Activated CD4-positive, alpha-beta T cell treated with anti-CD3 and anti-CD28 coated beads, Interleukin-2, amount 10 ng/mL, durations not matched to agents 7 days and 5 days (primary cell): ENCODE results near the gene OSBPL10. TPM values are rescaled to one million over a fixed set of nuclear protein-coding genes. Genes with fewer than 3 reads are reported as not detected.

ENCODE experiments used
- CTCF ChIA-PET: fragments of 350-600 bp; sonication (Branson Sonifier 250); formaldehyde crosslinking; loops from one replicate; lab custom pipeline; 2021; ENCODE audit warnings: antibody characterized with exemption; lab: Charles Lee
- POLR2A ChIA-PET: fragments of 350-600 bp; sonication (Branson Sonifier 250); formaldehyde crosslinking; loops from one replicate; lab custom pipeline; 2021; ENCODE audit warnings: antibody characterized with exemption; lab: Charles Lee
- DNase-seq: peaks from one replicate; pipeline ENCODE4 v3.0.0-alpha.2; 2020
- H3K27ac Mint-ChIP-seq: one replicate; pipeline ENCODE4 v1.8.0; 2021; ENCODE audit warnings: mild to moderate bottlenecking, moderate library complexity, mixed read lengths
- H3K27me3 Mint-ChIP-seq: one replicate; pipeline ENCODE4 v1.8.0; 2021; ENCODE audit warnings: mixed read lengths
- H3K36me3 Mint-ChIP-seq: one replicate; pipeline ENCODE4 v1.8.0; 2021; ENCODE audit warnings: low read depth, mixed read lengths
- H3K4me1 Mint-ChIP-seq: one replicate; pipeline ENCODE4 v1.8.0; 2021; ENCODE audit warnings: mixed read lengths
- H3K4me3 Mint-ChIP-seq: one replicate; pipeline ENCODE4 v1.8.0; 2021; ENCODE audit warnings: mild to moderate bottlenecking, moderate library complexity, mixed read lengths
- H3K9me3 Mint-ChIP-seq: one replicate; pipeline ENCODE4 v1.8.0; 2021; ENCODE audit warnings: mixed read lengths
- total RNA-seq, 2 experiments: library from RNA; stranded (reverse); gene quantifications; one replicate each; pipeline ENCODE4 v1.2.3, GENCODE V29; 2021

The OSBPL10 gene
- total RNA-seq, 2 experiments from 2014 or later, result 0.89 to 1.1 TPM

DNA sequence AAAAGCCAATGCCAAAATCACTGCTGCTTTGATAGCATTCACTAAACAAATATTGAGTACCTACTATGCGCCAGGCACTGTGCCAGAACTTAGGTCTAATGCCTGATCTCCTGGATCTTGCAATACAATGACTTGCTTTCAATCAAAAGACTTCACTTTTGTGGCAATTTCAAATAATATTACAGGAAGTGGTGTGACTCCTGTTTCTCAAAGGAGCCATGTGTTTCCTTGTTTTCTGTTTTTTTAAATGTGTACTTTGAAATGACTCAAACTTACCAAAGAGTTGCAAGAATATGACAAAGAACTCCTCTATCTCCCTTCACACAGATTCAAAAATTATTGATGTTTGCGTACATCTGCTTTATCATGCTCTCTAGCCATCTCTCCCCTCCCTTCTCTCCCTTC is 18.3 kb downstream of the OSBPL10 start:
- no peak for DNase-seq
- ChIA-PET POLR2A (no interaction called here), CTCF (no interaction called here)
- H3K4me1 Mint-ChIP-seq, result peaks cover 14% of the 10 kb centered on the region
- peaks cover 5% of the 10 kb centered on the region for H3K27me3 Mint-ChIP-seq
- no peaks in the 10 kb centered on the region for H3K36me3 Mint-ChIP-seq
- H3K9me3 Mint-ChIP-seq, result no peaks in the 10 kb centered on the region
- H3K4me3 Mint-ChIP-seq, result no peak overlapping the region
- H3K27ac Mint-ChIP-seq, result no peak overlapping the region

DNA sequence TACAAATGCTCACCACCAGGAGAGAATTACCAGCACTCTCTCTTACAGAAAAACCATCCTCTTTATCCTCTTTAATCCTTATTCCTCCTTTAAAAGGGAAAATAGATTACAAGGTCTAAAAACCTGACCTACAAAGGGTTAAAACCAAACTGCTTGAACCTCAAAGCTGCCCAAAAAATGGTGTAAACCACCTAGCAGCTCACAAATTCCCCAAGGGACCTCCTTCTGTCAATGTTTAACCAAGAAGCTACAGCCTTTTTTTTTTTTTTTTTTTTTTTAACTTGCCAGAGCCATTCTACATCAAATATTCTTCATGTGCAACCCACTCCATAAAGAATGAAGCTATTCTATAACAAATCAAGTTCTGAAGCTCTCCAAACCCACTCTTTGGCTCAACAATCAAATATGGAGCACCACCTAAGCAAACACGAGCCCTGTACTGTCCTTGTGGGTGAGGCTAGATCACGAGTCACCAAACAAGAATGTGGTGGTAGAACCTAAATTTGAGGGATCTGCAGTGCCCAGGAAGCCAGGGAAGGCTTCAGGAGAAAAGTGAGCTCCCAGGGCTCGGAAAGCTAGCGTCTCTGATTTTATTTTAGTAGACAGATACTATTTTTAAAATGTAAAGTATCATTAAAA is 20.1 kb downstream of the OSBPL10 start:
- CTCF ChIA-PET, result interaction anchor here (0.6 to 1.1 kb wide), 6 partner anchors 20 to 782 kb away, joined by 3 to 4 read pairs (median 3); no protein-coding TSS in a partner anchor
- H3K27me3 Mint-ChIP-seq, result peaks cover 5% of the 10 kb centered on the region
- no peak for DNase-seq

DNA sequence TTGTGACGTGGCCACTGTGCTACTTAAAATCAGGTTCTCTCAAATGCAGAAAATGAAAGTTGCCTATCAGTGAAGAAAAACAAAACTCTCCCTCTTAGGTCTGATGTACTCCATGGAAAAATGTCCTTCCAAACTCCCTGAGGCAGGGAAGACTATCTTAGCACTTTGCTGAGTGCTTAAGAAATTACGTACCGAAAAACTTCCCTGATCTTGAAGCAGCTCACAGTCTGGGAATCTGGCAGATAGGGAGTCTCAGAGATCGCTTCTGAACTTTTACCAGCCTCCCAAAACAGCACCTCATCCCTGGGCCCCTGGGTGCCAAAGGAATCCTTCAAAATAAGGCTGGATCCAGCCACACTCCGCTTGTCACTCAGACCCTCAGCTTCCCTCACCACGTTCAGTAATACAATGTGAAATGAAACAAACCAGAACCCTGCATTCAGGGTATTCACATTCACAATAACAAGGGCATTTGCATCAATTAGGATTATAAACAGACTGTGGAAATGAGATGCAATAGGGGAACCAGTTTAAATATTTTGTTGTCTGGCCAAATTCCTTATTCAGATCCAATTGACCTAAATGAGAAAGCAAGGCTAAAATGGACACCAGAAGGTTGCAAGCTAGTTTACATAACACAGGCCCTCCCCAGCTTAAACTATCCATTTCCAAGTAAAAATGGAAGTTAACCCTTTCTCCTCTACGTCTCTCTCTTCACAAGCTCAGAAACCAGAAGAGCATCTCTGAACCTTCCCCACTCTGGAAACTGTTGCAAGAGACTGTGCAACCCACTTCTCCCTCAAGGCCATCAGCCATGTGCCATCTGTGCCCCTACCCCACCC is 20.9 kb downstream of the OSBPL10 start:
- H3K4me3 Mint-ChIP-seq, result no peak overlapping the region
- ChIA-PET POLR2A (no interaction called here), CTCF (interaction anchor here (0.6 to 1.1 kb wide), 4 partner anchors 19 to 782 kb away, joined by 3 read pairs; no protein-coding TSS in a partner anchor)
- peaks cover 14% of the 10 kb centered on the region for H3K4me1 Mint-ChIP-seq
- H3K27ac Mint-ChIP-seq, result no peak overlapping the region
- H3K27me3 Mint-ChIP-seq, result peaks cover 5% of the 10 kb centered on the region
- H3K36me3 Mint-ChIP-seq, result no peaks in the 10 kb centered on the region
- DNase-seq, result no peak
- peaks cover 4% of the 10 kb centered on the region for H3K9me3 Mint-ChIP-seq

More for the DNA sequence above, 20.1 kb downstream of the OSBPL10 start:
- peaks cover 14% of the 10 kb centered on the region for H3K4me1 Mint-ChIP-seq
- no peaks in the 10 kb centered on the region for H3K9me3 Mint-ChIP-seq
- POLR2A ChIA-PET, result no interaction called here
- H3K36me3 Mint-ChIP-seq, result no peaks in the 10 kb centered on the region
- H3K27ac Mint-ChIP-seq, result no peak overlapping the region
- H3K4me3 Mint-ChIP-seq, result no peak overlapping the region

DNA sequence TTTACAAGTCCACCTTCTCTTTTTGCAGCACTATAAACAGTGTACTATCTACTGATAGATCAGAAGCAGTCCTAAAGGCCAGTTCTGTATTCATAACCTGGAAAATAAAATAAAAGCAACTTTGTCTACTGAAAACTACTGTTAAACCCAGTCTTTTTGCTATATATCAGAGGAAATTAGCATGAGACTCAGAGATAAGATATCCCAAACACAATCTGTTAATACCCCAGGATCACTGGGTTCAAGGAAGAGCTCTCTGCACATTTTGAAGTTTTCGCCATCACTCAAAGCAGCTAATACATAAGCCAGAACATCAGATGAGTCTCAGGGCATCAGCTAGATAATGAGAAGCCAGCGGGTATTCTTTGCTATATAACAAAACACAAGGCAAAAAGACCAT is 21.8 kb downstream of the OSBPL10 start:
- H3K4me3 Mint-ChIP-seq, result no peak overlapping the region
- ChIA-PET CTCF (no interaction called here), POLR2A (no interaction called here)
- no peak for DNase-seq
- H3K27ac Mint-ChIP-seq, result no peak overlapping the region
- H3K36me3 Mint-ChIP-seq, result no peaks in the 10 kb centered on the region
- peaks cover 3% of the 10 kb centered on the region for H3K27me3 Mint-ChIP-seq
- H3K4me1 Mint-ChIP-seq, result peaks cover 14% of the 10 kb centered on the region
- H3K9me3 Mint-ChIP-seq, result peaks cover 7% of the 10 kb centered on the region

DNA sequence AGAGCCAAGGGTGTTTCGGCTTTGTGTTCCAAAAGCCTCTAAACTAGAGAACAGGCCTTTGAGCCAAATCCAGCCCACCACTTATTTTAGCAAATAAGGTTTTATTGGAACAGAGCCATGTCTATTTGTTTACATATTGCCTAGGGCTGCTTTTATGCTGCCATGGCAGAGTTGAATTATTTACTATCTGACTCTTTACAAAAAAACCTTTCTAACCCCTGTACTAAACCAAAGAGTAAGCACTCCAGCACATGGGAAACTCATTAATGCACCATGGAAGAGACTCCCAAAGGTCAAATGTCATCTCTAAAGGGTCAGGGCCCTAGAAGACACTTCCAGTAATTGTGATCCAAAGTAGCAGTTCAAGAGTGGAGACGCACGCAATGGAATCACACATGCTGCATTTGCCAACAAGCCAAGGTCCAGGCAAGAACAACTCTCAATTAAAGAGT is 22.3 kb downstream of the OSBPL10 start:
- no peaks in the 10 kb centered on the region for H3K36me3 Mint-ChIP-seq
- H3K9me3 Mint-ChIP-seq, result peaks cover 7% of the 10 kb centered on the region
- POLR2A ChIA-PET, result no interaction called here
- peaks cover under 1% of the 10 kb centered on the region for H3K27me3 Mint-ChIP-seq
- no peak for DNase-seq
- no peak overlapping the region for H3K4me3 Mint-ChIP-seq
- CTCF ChIA-PET, result no interaction called here
- peaks cover 14% of the 10 kb centered on the region for H3K4me1 Mint-ChIP-seq
- no peak overlapping the region for H3K27ac Mint-ChIP-seq

DNA sequence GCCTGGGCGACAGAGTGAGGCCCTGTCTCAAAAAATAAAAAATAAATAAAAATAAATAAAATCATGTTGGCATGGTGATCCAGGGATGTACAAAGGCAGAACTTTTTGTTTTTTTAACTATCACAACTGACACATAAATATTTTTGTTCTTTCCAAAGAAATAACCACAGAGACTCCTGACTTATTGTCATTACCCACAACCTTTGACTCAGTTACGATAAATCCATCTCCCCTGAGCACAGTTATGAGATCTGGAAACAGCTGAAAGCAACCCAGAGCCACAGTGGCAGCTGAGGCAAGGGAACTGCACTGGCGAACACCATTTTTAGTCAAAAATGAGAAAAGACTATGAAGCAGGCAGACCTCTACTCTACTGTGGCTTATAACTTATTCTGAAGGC is 24.0 kb downstream of the OSBPL10 start:
- ChIA-PET CTCF (no interaction called here), POLR2A (no interaction called here)
- no peak for DNase-seq
- Mint-ChIP-seq H3K27me3 (peaks cover 5% of the 10 kb centered on the region), H3K36me3 (no peaks in the 10 kb centered on the region), H3K4me1 (peaks cover 11% of the 10 kb centered on the region), H3K4me3 (no peak overlapping the region), H3K27ac (no peak overlapping the region), H3K9me3 (peaks cover 7% of the 10 kb centered on the region)

DNA sequence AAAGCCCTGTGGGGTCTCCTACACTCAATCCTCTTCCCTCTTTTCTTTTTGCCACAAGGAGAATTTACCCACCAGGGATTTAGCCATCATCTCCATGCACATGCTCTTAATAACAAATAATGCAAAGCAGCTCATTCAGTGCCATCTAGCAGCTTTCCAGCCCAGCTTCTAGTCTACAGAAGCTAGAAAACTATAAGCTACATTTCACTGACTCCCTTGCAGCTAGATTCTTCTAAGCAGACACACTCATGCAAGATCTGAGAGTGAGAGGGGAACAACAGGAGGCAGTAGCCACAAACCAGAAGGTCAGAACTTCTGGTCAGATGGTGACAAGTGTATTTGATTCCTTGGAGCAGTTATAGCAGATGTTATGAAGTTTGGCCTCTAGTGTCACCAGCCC is 25.5 kb downstream of the OSBPL10 start:
- no peak overlapping the region for H3K4me3 Mint-ChIP-seq
- peaks cover 7% of the 10 kb centered on the region for H3K9me3 Mint-ChIP-seq
- peaks cover 10% of the 10 kb centered on the region for H3K27me3 Mint-ChIP-seq
- CTCF ChIA-PET, result no interaction called here
- H3K36me3 Mint-ChIP-seq, result no peaks in the 10 kb centered on the region
- H3K4me1 Mint-ChIP-seq, result peaks cover 6% of the 10 kb centered on the region
- POLR2A ChIA-PET, result no interaction called here
- H3K27ac Mint-ChIP-seq, result no peak overlapping the region
- no peak for DNase-seq

DNA sequence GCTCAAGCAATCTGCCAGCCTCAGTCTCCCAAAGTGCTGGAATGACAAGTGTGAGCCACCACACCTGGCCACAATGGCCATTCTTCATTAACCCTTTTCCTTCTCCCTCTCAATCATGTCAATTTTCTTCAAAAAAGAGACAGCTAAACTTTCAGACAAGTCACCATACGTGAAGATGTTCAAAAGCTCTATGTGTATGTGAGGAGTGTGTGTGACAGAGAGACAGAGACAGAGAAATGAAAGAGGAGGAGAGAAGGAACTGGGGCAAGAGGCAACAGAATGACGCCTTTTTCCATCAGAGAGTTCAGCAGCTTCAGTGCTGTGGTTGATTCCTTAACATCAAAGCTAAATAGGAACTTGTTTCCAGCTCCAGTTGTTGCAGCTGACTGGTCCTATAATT is 27.4 kb downstream of the OSBPL10 start:
- peaks cover 15% of the 10 kb centered on the region for H3K27me3 Mint-ChIP-seq
- no peak overlapping the region for H3K27ac Mint-ChIP-seq
- H3K36me3 Mint-ChIP-seq, result peaks cover 2% of the 10 kb centered on the region
- peaks cover 7% of the 10 kb centered on the region for H3K9me3 Mint-ChIP-seq
- H3K4me3 Mint-ChIP-seq, result no peak overlapping the region
- peaks cover 4% of the 10 kb centered on the region for H3K4me1 Mint-ChIP-seq
- CTCF ChIA-PET, result no interaction called here
- no peak for DNase-seq
- POLR2A ChIA-PET, result no interaction called here

DNA sequence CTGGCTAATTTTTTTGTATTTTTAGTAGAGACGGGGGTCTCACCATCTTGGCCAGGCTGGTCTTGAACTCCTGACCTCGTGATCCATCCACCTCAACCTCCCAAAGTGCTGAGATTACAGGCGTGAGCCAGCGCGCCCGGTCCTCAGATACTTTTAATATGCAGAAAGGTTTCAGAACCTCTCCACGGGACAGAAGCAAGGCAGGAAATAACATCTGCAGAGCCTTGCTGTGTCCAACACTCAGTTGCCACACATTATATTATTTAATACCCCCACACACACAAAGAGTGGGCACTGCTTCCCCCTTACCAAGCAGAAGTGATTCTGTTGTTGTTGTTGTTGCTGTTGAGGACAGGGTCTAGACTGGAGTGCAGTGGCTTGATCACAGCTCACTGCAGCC is 28.0 kb downstream of the OSBPL10 start:
- H3K4me3 Mint-ChIP-seq, result no peak overlapping the region
- ChIA-PET POLR2A (no interaction called here), CTCF (no interaction called here)
- H3K4me1 Mint-ChIP-seq, result peaks cover 4% of the 10 kb centered on the region
- H3K36me3 Mint-ChIP-seq, result peaks cover 2% of the 10 kb centered on the region
- DNase-seq, result no peak
- H3K27me3 Mint-ChIP-seq, result peaks cover 15% of the 10 kb centered on the region
- no peak overlapping the region for H3K27ac Mint-ChIP-seq
- H3K9me3 Mint-ChIP-seq, result peaks cover 7% of the 10 kb centered on the region

DNA sequence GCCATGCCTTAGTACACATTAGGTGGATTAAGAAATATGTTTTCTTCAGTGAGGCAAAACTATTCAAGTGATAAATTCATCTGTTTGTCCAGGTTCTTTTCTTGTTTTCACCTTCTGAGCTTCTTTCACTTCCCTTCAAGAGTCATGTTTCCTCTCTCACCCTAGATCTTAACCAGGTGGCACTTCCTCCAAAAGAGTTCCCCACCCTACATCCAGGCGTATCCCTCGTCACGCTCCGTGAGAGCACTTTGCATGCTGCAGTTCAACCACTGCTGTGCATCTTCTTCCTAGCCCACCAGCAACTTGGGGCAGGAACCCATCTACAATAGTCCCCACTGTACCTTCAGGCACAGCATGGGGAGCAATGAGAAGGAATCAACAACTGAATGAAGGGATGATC is 28.9 kb downstream of the OSBPL10 start:
- peaks cover 4% of the 10 kb centered on the region for H3K4me1 Mint-ChIP-seq
- H3K9me3 Mint-ChIP-seq, result peaks cover 7% of the 10 kb centered on the region
- ChIA-PET POLR2A (no interaction called here), CTCF (no interaction called here)
- H3K27me3 Mint-ChIP-seq, result peaks cover 15% of the 10 kb centered on the region
- peaks cover 2% of the 10 kb centered on the region for H3K36me3 Mint-ChIP-seq
- H3K4me3 Mint-ChIP-seq, result no peak overlapping the region
- H3K27ac Mint-ChIP-seq, result no peak overlapping the region
- no peak for DNase-seq

DNA sequence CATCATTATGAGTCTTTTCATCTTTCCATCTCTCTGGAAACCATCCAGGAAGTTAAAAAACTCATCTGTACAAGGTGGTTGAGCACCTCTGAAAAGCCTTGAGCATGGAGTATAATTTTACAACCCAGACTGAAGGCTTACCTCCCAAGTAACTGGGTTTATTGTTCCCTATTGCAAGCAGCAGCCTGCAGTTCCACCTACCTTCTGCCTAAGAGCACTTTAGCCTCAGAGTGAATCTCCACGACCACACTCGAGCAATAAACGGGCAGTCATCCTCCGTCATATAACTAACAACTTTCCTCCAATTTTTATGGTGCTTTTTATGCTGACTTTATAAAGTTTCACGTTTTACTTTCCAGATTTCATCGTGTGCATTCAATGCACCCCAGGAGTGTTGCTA is 32.8 kb downstream of the OSBPL10 start:
- Mint-ChIP-seq H3K36me3 (peaks cover 2% of the 10 kb centered on the region), H3K27ac (no peak overlapping the region), H3K4me3 (no peak overlapping the region), H3K27me3 (peaks cover 13% of the 10 kb centered on the region), H3K9me3 (no peaks in the 10 kb centered on the region), H3K4me1 (peaks cover 4% of the 10 kb centered on the region)
- DNase-seq, result no peak
- POLR2A ChIA-PET, result interaction anchor here (0.7 kb wide), 1 partner anchor 25 kb away, joined by 3 read pairs; no protein-coding TSS in a partner anchor
- CTCF ChIA-PET, result no interaction called here

DNA sequence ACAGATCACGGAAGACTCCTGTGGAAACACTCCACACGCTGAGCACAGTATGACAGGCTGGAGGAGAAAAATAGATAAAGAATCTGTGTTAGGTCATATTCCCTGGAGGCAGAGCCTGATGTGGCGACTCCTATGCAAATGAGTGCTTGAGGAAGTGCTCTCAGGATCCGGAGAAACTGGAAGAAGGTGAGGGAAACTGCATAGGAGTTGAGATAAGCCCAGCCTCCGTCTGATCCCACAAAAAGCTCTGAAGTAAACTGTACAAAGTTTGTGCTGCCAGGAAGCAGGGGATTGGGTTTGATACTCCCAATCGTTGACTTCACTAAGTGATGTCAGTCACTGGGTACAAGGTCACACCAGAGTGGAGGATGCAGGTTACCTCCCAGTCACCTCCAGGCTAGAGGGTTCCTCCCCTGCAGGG is 33.4 kb downstream of the OSBPL10 start:
- Mint-ChIP-seq H3K4me3 (no peak overlapping the region), H3K27me3 (peaks cover 13% of the 10 kb centered on the region), H3K36me3 (peaks cover 2% of the 10 kb centered on the region), H3K4me1 (peaks cover 4% of the 10 kb centered on the region), H3K9me3 (peaks cover 2% of the 10 kb centered on the region), H3K27ac (no peak overlapping the region)
- ChIA-PET POLR2A (no interaction called here), CTCF (no interaction called here)
- DNase-seq, result no peak

DNA sequence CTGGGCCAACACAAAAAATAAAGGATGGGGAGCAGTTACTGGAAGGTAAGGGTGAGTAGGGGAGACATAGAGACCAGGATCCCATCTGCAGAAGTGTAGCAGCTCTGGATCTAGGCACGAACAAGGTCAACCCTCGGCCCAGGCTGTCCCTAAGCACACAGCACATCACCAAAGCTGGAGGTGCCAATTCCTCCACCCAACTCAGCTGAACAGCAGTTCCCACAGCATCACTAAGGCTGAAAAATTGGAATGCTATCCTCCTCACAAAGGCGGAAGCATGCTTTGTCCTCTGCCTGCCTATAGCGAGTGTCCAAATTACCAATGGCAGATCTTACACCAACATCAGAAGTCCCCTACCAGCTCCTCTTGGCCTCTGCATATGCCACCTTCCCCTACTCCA is 33.9 kb downstream of the OSBPL10 start:
- H3K27ac Mint-ChIP-seq, result no peak overlapping the region
- peaks cover 2% of the 10 kb centered on the region for H3K36me3 Mint-ChIP-seq
- H3K4me1 Mint-ChIP-seq, result peaks cover 2% of the 10 kb centered on the region
- ChIA-PET CTCF (no interaction called here), POLR2A (no interaction called here)
- no peak overlapping the region for H3K4me3 Mint-ChIP-seq
- H3K27me3 Mint-ChIP-seq, result peaks cover 11% of the 10 kb centered on the region
- H3K9me3 Mint-ChIP-seq, result peaks cover 2% of the 10 kb centered on the region
- no peak for DNase-seq
